GM18858 (cell line): Measurements from ENCODE around the gene TRIM23.

Experiments
- ATAC-seq: cut with Tn5 transposase; IDR thresholded peaks from one replicate; pipeline ENCODE4 v1.9.1; 2021; ENCODE audit not compliant: unreplicated experiment

TRIM23 gene

GRCh38 chr5:65566505-65566904, 57.6 kb downstream of the TRIM23 start:
- ATAC-seq, result no peak

DNA sequence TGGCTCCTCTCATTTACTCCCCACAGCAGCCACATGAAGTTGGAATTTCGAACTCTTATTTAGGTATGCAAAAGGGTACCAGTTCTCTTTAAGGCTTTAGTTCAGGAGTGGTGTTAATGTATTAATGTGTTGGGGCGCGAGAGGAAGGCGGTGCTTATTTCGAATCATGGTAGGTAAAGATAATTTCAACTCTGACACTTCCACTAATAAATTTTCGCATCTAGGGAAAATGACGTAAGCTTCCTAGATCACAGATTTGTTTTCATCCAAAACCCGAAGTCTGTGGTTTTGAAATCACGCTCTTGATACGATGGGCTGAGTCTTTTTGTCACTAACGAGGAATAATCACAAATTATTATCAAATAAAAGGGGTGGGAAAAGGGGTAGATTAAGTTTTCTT, 60.4 kb downstream of the TRIM23 start:
- no peak for ATAC-seq

- peak; percentile 98 for ATAC-seq
Measured at GRCh38 chr5:65562731-65563701, 61.1 kb downstream of the TRIM23 start, which contains the start of the genes CENPK and PPWD1. CENPK (minus strand) TSS chr5:65563168; CDS start chr5:65554907, 8,261 bp downstream. PPWD1 (plus strand) TSS chr5:65563296; CDS start chr5:65563311, 15 bp downstream.

DNA sequence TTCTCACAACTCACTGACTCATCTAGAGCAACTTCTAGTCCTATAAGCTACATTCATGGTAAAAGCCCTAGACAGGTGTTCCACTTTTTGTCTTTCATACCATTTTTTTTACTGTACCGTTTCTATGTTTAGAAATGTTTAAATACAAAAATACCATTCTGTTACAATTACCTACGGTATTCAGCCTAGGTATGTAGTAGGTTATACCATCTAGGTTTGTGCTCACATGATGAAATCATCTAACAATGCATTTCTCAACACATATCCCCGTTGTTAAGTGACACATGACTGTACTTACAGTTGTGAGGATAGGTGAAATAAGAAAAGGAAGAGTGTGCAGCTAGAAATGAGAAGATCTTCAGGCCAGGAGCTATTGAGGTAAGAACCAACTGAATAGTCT, 67.4 kb downstream of the TRIM23 start:
- ATAC-seq, result no peak

DNA sequence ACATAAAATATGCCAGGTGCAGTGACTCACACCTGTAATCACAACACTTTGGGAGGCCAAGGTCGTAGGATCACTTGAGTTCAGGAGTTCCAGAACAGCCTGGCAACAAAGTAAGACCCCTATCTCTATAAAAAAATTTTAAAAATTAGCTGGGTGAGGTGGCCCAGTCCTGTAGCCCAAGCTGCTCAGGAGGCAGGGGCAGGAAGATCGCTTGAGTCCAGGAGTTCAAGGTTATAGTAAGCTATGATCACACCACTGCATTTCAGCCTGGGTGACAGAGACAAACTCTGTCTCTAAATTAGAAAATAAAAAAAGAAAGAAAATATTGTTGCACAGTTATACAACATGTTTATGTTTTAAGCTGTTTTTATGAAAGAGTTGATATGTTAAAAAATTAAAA, 68.0 kb downstream of the TRIM23 start:
- ATAC-seq, result no peak

GRCh38 chr5:65555287-65555686, 68.8 kb downstream of the TRIM23 start:
- no peak for ATAC-seq

DNA sequence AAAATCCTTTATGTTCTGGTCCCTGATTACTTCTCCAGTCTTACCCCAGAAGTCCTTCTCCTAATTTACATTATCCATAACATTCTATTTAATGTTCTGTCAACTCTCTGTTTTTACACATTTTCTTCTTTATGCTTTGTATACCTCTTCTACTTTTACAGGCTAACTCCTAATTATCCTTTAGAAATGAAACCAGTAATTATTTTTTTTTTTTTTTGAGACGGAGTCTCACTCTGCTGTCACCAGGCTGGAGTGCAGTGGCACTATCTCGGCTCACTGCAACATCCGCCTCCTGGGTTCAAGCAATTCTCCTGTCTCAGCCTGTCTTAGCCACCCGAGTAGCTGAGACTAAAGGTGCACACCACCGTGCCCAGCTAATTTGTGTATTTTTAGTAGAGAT, 70.2 kb downstream of the TRIM23 start:
- ATAC-seq, result no peak

GRCh38 chr5:65548281-65548680, 75.9 kb downstream of the TRIM23 start:
- no peak for ATAC-seq

- no peak for ATAC-seq
Measured at GRCh38 chr5:65546141-65546540, 78.0 kb downstream of the TRIM23 start.

- ATAC-seq, result no peak
Measured at GRCh38 chr5:65544473-65544872, 79.7 kb downstream of the TRIM23 start.

GRCh38 chr5:65539827-65540226, 84.3 kb downstream of the TRIM23 start:
- ATAC-seq, result no peak
